Measurements from ENCODE around the gene PIK3C3. TPM values are rescaled to one million over a fixed set of nuclear protein-coding genes. Genes with fewer than 3 reads are reported as not detected.

The PIK3C3 gene
- total and polyA plus RNA-seq, 11 donors = 9.5 to 44.3 (median 28.2) TPM

DNA sequence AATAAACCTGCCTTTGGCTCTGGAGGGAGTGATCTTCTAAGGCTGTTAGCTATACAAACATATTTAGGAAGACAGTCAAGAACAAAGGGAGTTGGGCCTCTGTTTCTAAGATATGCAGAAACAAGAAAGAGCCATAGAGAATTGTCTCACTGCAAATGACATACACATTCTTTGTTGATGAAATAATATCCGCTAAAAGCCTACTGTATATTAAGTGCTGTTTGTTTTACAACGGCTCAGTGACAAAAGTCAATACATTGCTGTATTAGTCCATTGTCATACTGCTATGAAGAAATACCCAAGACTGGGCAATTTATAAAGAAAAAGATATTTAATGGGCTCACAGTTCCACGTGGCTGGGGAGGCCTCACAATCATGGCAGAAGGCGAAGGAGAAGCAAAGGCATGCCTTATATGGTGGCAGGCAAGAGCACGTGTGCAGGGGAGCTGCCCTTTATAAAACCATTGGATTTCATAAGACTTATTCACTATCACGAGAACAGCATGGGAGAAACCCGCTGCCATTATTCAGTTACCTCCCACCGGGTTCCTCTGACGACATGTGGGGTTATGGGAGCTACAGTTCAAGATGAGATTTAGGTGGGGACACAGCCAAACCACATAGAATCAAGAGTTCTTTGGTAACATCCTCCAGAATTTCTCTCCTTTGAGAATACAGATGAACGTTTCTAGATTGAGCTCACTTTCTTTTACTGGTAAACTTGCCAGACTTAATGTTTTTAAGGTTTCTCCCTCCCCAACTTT, 157.8 kb downstream of the PIK3C3 start:
- Histone ChIP-seq H3K27me3 (no peaks in the 10 kb centered on the region), H3K9me3 (no peaks in the 10 kb centered on the region), H3K36me3 (no peaks in the 10 kb centered on the region), H3K4me1 (peaks cover 0 to 16% (median 2%) of the 10 kb centered on the region in 12 donors), H3K4me3 (no peak overlapping the region), H3K27ac (no peak overlapping the region)
- no peak for TF ChIP-seq POLR2A (IDR thresholded peaks at IDR 0.05)
- TF ChIP-seq, protein P1, sequence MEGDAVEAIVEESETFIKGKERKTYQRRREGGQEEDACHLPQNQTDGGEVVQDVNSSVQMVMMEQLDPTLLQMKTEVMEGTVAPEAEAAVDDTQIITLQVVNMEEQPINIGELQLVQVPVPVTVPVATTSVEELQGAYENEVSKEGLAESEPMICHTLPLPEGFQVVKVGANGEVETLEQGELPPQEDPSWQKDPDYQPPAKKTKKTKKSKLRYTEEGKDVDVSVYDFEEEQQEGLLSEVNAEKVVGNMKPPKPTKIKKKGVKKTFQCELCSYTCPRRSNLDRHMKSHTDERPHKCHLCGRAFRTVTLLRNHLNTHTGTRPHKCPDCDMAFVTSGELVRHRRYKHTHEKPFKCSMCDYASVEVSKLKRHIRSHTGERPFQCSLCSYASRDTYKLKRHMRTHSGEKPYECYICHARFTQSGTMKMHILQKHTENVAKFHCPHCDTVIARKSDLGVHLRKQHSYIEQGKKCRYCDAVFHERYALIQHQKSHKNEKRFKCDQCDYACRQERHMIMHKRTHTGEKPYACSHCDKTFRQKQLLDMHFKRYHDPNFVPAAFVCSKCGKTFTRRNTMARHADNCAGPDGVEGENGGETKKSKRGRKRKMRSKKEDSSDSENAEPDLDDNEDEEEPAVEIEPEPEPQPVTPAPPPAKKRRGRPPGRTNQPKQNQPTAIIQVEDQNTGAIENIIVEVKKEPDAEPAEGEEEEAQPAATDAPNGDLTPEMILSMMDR (IDR thresholded peaks at IDR 0.05) = no peak
- 79 to 85% (median 81%) methylated on average over 10 of the region's 10 CpGs for WGBS, 4 donors
- intact Hi-C loops (cut with DNase I) = loop anchor here (5.0 to 10.0 kb wide), 12 partner anchors 159 to 1474 kb away; partner anchors contain the start of gene SYT4 (in 1 of the 10)
- DNase-seq = no peak
- ATAC-seq = no peak

DNA sequence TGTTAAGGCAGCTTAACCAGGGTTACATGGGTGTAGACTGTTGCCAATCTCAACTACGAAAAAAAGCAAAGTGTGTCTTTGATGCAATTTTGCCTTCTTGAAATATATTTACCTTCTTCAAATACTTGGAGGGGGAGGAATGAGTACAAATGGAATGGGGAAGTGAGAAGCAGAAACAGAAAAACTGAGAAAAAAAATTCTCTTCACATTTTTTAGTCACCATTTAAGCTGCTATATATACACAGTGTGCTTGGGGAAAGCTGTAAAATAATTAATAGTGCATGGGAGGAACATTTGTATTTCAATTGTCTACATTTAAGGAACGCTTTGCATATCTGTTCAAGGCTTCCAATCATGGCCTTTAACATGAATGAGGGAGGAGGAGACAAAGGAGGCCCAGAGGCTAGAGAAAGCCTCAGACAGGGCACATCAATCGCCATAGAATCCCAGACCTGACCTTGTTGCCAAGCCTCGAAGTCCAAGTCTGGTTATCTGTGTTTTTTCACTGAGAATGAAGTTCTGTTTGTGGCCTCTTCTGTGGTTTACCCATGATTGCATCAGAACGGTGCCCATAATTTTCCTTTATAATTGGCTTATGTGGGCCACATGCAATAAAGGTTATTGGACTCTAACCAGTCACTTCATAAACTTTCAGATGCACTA, 158.6 kb downstream of the PIK3C3 start:
- no peaks in the 10 kb centered on the region for H3K36me3 ChIP-seq
- no peak for DNase-seq
- 65 to 72% (median 68%) methylated on average over 5 of the region's 5 CpGs for WGBS, 4 donors
- peaks cover 0 to 16% (median 2%) of the 10 kb centered on the region in 12 donors for H3K4me1 ChIP-seq
- no peaks in the 10 kb centered on the region for H3K9me3 ChIP-seq
- TF ChIP-seq POLR2A (IDR thresholded peaks at IDR 0.05) = no peak
- TF ChIP-seq, protein P1 (IDR thresholded peaks at IDR 0.05) = no peak
- H3K27me3 ChIP-seq = no peaks in the 10 kb centered on the region
- no peak overlapping the region for H3K4me3 ChIP-seq
- intact Hi-C loops (cut with DNase I) = loop anchor here (1.0 to 10.0 kb wide), 15 partner anchors 159 to 1474 kb away; partner anchors contain the start of gene SYT4 (in 1 of the 10)
- ATAC-seq = no peak
- H3K27ac ChIP-seq = no peak overlapping the region

DNA sequence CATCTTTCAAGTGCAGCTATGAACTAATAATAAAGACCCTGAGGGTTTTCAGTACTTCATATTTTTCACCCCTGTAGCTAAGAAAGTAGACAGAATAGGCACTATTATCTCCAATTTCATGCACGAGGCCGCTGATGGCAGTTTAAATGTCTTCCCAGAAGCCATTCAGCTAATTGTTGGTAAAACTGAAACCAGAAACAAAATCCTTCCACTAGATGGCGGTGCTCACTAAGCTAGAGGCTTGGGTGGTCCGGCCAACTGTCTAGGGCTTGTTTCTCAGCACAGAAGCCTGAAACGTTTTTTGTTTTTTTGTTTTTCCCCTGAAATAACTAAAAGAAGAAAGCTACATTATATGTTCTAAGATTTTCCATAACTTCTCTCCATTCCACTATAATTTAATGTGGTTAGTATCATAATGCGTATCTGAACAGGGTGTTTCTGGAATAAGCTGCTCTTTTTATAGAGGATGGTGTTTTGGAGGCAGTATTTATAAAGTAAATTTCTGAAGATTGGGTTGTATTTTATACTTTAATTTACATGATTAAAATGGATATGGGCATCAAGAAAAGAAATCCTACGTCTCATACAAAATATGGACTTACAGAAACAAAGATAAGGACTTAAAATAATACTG, 159.4 kb downstream of the PIK3C3 start:
- no peaks in the 10 kb centered on the region for H3K36me3 ChIP-seq
- DNase-seq (peak in 4 of 5 donors; percentile 31 to 60 (median 55)), ATAC-seq (peak; percentile 69 to 88 (median 78))
- H3K4me3 ChIP-seq = no peak overlapping the region
- peaks cover 0 to 16% (median 2%) of the 10 kb centered on the region in 12 donors for H3K4me1 ChIP-seq
- intact Hi-C loops (cut with DNase I) = loop anchor here (1.0 to 10.0 kb wide), 15 partner anchors 158 to 1473 kb away; partner anchors contain the start of gene SYT4 (in 1 of the 10)
- no peak for TF ChIP-seq POLR2A (IDR thresholded peaks at IDR 0.05)
- TF ChIP-seq, protein P1 (IDR thresholded peaks at IDR 0.05) = peak; percentile 83 to 96 (median 89)
- no peaks in the 10 kb centered on the region for H3K9me3 ChIP-seq
- no peaks in the 10 kb centered on the region for H3K27me3 ChIP-seq
- WGBS, 4 donors = 22 to 24% (median 23%) methylated on average over 7 of the region's 7 CpGs
- H3K27ac ChIP-seq = no peak overlapping the region

DNA sequence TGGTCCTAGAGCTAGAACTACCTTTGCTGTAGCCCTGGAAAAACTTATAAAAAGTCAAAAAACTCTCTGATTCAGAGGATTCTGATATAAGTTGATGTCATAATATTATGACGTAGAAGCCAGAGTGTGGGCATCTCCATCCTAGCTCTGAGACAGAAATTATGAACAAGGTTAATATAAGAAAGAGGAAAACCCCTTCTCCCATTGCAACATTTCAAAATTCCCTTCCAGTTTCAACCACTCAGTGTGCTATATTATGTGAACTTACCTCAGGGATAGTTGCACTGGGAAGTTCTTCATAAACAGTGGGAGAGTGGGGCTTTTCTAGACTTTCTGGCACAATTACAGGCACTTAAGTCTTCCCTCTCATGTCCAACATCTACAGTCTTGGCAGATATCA, 171.6 kb downstream of the PIK3C3 start:
- Histone ChIP-seq H3K27me3 (no peaks in the 10 kb centered on the region), H3K36me3 (no peaks in the 10 kb centered on the region), H3K9me3 (peaks cover 0 to 4% (median 0%) of the 10 kb centered on the region in 12 donors), H3K4me3 (no peak overlapping the region), H3K27ac (no peak overlapping the region), H3K4me1 (no peaks in the 10 kb centered on the region)
- intact Hi-C loops (cut with DNase I) = no loop called here
- 91 to 97% (median 94%) methylated on average over 1 of the region's 1 CpG for WGBS, 4 donors
- TF ChIP-seq, protein P1 (IDR thresholded peaks at IDR 0.05) = no peak
- no peak for TF ChIP-seq POLR2A (IDR thresholded peaks at IDR 0.05)
- ATAC-seq (no peak), DNase-seq (no peak)

Measured in heart left ventricle (tissue), 16 donors.